ENCODE measurements around the gene COL9A2. TPM values are rescaled to one million over a fixed set of nuclear protein-coding genes. Genes with fewer than 3 reads are reported as not detected.

COL9A2 gene
- polyA plus RNA-seq, 4 donors: 19.2 to 39.4 (median 30.2) TPM

- no peak for DNase-seq (ENCODE audit: low read depth in 4 of 4, low spot score in 2 of 4)
These were observed 2.0 kb upstream of the COL9A2 start for GRCh38 chr1:40318970-40319621.

GRCh38 chr1:40318476-40318875 lies 1.4 kb upstream of the COL9A2 start:
- DNase-seq (ENCODE audit: low read depth in 4 of 4, low spot score in 2 of 4): no peak

- no peak for DNase-seq (ENCODE audit: low read depth in 4 of 4, low spot score in 2 of 4)
These were observed 448 bp upstream of the COL9A2 start for GRCh38 chr1:40317394-40318074.

- DNase-seq (ENCODE audit: low read depth in 4 of 4, low spot score in 2 of 4): peak in 3 of 4 donors; percentile 25 to 39 (median 36)
These were observed 1.1 kb downstream of the COL9A2 start for GRCh38 chr1:40315795-40316594.

- peak; percentile 66 to 83 (median 74) for DNase-seq (ENCODE audit: low read depth in 4 of 4, low spot score in 2 of 4)
These were observed 1.8 kb downstream of the COL9A2 start for GRCh38 chr1:40315239-40315794.

- no peak for DNase-seq (ENCODE audit: low read depth in 4 of 4, low spot score in 2 of 4)
These were observed 2.3 kb downstream of the COL9A2 start for GRCh38 chr1:40314721-40315238.

GRCh38 chr1:40313958-40314720 lies 2.9 kb downstream of the COL9A2 start:
- DNase-seq (ENCODE audit: low read depth in 4 of 4, low spot score in 2 of 4): no peak

GRCh38 chr1:40313329-40313957 lies 3.6 kb downstream of the COL9A2 start:
- DNase-seq (ENCODE audit: low read depth in 4 of 4, low spot score in 2 of 4): no peak

GRCh38 chr1:40312238-40313205 lies 4.6 kb downstream of the COL9A2 start:
- DNase-seq (ENCODE audit: low read depth in 4 of 4, low spot score in 2 of 4): no peak

GRCh38 chr1:40311692-40312091 lies 5.4 kb downstream of the COL9A2 start:
- DNase-seq (ENCODE audit: low read depth in 4 of 4, low spot score in 2 of 4): no peak

GRCh38 chr1:40310983-40311642 lies 6.0 kb downstream of the COL9A2 start:
- DNase-seq (ENCODE audit: low read depth in 4 of 4, low spot score in 2 of 4): no peak

- DNase-seq (ENCODE audit: low read depth in 4 of 4, low spot score in 2 of 4): no peak
These were observed 7.0 kb downstream of the COL9A2 start for GRCh38 chr1:40310129-40310461.

GRCh38 chr1:40309374-40310128 lies 7.5 kb downstream of the COL9A2 start:
- no peak for DNase-seq (ENCODE audit: low read depth in 4 of 4, low spot score in 2 of 4)

- no peak for DNase-seq (ENCODE audit: low read depth in 4 of 4, low spot score in 2 of 4)
These were observed 8.9 kb downstream of the COL9A2 start for GRCh38 chr1:40308036-40308727.

GRCh38 chr1:40307186-40307585 lies 9.9 kb downstream of the COL9A2 start:
- no peak for DNase-seq (ENCODE audit: low read depth in 4 of 4, low spot score in 2 of 4)

- DNase-seq (ENCODE audit: low read depth in 4 of 4, low spot score in 2 of 4): no peak
These were observed 10.8 kb downstream of the COL9A2 start for GRCh38 chr1:40306296-40306695.

GRCh38 chr1:40305871-40306270 lies 11.2 kb downstream of the COL9A2 start:
- no peak for DNase-seq (ENCODE audit: low read depth in 4 of 4, low spot score in 2 of 4)

Data from left renal cortex interstitium (tissue), 4 donors.